Measurements from ENCODE around the gene ARHGEF16.

ARHGEF16 gene

GRCh38 chr1:3464649-3465025, 10.2 kb downstream of the ARHGEF16 start:
- TF ChIP-seq CTCF (conservative IDR thresholded peaks at IDR 0.05; ENCODE audit: low read depth, low read length) = no peak
- H3K4me3 ChIP-seq (ENCODE audit: low read depth, low read length) = no peak overlapping the region
- DNase-seq (ENCODE audit: low read depth) = no peak

- no peak for TF ChIP-seq CTCF (conservative IDR thresholded peaks at IDR 0.05; ENCODE audit: low read depth, low read length)
- DNase-seq (ENCODE audit: low read depth) = no peak
- no peak overlapping the region for H3K4me3 ChIP-seq (ENCODE audit: low read depth, low read length)
Measured at GRCh38 chr1:3465091-3465934, 10.8 kb downstream of the ARHGEF16 start.

- no peak overlapping the region for H3K4me3 ChIP-seq (ENCODE audit: low read depth, low read length)
- no peak for DNase-seq (ENCODE audit: low read depth)
- TF ChIP-seq CTCF (conservative IDR thresholded peaks at IDR 0.05; ENCODE audit: low read depth, low read length) = no peak
Measured at GRCh38 chr1:3465935-3466321, 11.5 kb downstream of the ARHGEF16 start.

GRCh38 chr1:3466366-3467075, 12.1 kb downstream of the ARHGEF16 start:
- DNase-seq (ENCODE audit: low read depth) = no peak
- H3K4me3 ChIP-seq (ENCODE audit: low read depth, low read length) = no peak overlapping the region
- no peak for TF ChIP-seq CTCF (conservative IDR thresholded peaks at IDR 0.05; ENCODE audit: low read depth, low read length)

GRCh38 chr1:3467096-3468036, 12.9 kb downstream of the ARHGEF16 start:
- no peak overlapping the region for H3K4me3 ChIP-seq (ENCODE audit: low read depth, low read length)
- no peak for TF ChIP-seq CTCF (conservative IDR thresholded peaks at IDR 0.05; ENCODE audit: low read depth, low read length)
- no peak for DNase-seq (ENCODE audit: low read depth)

GRCh38 chr1:3468236-3469103, 14.0 kb downstream of the ARHGEF16 start:
- TF ChIP-seq CTCF (conservative IDR thresholded peaks at IDR 0.05; ENCODE audit: low read depth, low read length) = no peak
- H3K4me3 ChIP-seq (ENCODE audit: low read depth, low read length) = no peak overlapping the region
- DNase-seq (ENCODE audit: low read depth) = no peak

Measured in choroid plexus epithelial cell (primary cell).